HG03457 (cell line): ENCODE results near the gene SUSD4.

Experiments
- ATAC-seq: cut with Tn5 transposase; IDR thresholded peaks from one replicate; pipeline ENCODE4 v1.9.1; 2021; ENCODE audit warnings: moderate number of reproducible peaks; ENCODE audit not compliant: unreplicated experiment

SUSD4 gene

DNA sequence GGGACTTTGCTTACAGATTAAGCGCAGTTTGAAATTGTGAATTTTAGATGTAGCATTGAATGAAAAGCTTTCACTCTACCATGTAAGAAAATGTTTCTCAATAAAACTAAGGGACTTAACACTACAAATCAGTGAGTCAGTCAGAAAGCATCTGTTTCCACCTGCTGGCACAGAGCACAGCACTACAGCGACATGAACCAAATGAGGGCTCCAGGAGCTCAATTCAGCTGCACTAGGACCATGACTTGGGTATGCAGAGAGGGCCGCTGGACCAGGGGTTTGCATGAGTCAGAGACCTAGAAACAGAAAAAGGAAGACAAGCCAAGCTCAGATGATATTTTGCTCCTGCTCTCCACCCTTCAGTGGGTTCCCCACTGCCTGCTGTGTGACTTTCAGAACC, 5.2 kb downstream of the SUSD4 start:
- no peak for ATAC-seq

- no peak for ATAC-seq
Measured at GRCh38 chr1:223355699-223356098, 8.3 kb downstream of the SUSD4 start.

DNA sequence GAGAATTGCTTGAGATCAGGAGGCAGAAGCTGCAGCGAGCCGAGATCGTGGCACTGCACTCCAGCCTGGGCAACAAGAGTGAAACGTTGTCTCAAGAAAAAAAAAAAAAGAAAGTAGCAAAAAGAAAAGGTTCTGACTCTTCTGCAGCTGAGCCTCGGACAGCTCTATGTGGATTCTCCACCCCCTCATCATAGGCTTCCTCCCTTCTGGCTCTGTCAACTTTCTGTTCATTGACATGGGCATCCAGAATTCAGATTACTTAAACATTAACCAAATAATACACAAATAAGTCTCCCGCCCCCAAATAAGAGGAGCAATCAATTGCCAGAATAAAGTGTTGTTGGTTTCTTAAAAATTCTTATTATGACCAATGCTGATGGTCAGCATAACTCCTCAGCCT, 10.0 kb downstream of the SUSD4 start:
- no peak for ATAC-seq

GRCh38 chr1:223352944-223353343, 11.0 kb downstream of the SUSD4 start:
- no peak for ATAC-seq

- no peak for ATAC-seq
Measured at GRCh38 chr1:223350361-223350908, 13.5 kb downstream of the SUSD4 start.

DNA sequence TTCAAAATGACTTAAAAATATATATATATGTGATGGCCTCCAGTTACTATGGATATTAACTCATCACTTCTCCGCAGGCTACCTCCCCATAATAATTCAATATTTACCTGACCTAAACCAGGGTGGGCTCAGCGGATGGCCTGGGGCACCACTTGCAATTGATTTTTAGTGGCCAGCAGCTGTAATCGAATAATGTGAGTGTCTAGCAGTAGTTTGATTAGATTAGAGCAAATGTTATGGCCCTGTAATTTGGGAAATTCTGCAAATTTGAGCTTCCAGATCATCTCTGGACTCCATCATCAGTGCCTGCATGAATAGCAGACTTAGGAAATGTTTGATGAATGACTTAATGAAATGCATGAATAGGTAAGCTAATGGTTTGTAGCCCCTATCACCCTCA, 14.7 kb downstream of the SUSD4 start:
- ATAC-seq, result no peak

DNA sequence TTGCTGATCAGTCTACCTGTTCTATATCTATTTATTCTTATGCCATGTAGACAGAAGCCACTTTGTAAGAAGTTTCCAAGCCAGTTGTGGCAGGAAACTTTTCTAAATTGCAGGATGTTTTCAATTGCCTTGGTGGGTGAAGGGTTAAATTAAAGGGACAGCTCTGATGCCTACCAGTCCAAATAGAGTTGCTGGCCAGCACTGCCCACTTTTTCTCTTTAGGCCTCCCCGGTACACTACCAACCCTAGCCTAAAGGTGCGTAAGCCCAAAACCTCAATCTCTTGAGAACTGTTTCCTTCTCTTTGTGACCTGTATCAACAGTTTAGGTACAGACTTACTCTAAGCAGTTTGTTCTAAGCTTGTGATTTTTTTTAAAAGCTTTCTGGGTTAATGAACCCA, 15.5 kb downstream of the SUSD4 start:
- no peak for ATAC-seq

DNA sequence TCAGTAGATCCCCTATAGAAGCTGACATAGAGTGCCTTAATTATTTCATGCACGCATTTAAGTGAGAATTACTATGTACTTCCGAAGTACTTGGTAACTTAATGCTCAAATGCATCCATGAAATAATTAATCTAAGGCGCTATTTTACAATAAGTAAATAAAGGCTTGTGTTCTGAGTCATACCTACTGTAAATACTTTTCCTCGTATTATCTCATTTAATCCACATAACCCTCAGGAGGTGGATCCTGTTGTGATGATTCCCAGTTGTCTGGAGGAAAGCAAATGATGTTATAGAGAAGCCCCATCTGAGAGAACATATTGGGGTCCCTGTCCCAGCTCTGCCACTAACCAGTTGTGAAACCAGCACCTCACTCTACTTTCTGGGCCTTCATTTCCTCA, 16.4 kb downstream of the SUSD4 start:
- no peak for ATAC-seq

DNA sequence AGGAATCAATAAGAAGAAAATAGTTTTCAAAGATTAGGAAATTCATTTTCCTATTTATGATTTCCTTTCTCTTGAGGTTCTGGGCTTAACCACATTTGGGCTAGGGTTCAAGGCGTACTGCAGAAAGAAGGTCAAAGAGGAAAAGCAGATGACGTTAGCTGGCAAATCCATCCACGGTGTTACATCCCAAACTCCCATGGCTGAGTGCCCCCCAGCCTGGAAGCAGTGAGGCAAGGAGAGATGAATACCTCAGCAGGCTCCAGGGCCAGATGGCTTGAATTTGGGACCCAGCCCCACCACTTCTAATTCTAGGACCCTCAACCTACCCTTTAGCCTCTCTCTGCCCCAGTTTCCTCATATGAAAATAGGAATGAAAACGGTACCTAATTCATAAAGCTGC, 17.7 kb downstream of the SUSD4 start:
- ATAC-seq, result no peak

- ATAC-seq, result no peak
Measured at GRCh38 chr1:223345720-223346119, 18.3 kb downstream of the SUSD4 start.

DNA sequence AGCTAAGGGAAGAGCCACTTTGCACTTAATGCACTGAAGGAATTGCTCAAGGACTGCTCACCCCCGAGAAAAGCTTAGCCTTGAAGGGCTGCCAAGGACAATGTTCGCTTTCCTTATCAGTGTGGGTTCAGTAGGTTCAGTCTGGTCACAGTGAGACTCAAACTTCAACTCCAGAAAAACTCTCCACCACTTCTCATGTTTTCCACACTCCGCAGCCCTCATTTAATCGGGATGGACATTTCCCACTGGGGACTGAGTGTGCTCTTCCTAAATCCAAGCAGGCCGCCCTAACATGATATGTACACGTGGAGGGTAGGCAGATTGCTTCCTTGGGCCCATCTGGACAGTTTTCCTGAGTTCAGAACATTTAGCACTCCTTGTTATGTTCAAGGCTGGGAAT, 19.5 kb downstream of the SUSD4 start:
- no peak for ATAC-seq

DNA sequence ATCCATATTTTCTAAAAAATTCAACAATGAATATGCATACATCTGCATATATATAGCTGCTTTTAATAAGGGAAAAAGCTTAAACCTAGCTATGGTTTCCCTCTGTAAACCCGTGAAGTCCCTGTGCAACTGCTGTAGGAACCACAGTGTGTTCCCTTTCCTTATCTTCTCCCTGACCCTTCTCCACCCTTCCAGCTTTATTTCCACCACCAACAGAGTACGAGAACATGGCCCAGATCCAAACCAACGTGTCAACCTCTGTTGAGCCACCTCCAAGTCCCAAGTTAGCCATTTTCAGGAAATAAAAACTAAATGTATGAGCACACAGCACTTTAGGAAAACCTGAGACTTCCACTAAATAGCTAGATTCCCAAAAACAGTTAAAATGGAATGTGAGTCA, 20.3 kb downstream of the SUSD4 start:
- ATAC-seq, result no peak

GRCh38 chr1:223341121-223341520, 22.9 kb downstream of the SUSD4 start:
- ATAC-seq, result no peak

DNA sequence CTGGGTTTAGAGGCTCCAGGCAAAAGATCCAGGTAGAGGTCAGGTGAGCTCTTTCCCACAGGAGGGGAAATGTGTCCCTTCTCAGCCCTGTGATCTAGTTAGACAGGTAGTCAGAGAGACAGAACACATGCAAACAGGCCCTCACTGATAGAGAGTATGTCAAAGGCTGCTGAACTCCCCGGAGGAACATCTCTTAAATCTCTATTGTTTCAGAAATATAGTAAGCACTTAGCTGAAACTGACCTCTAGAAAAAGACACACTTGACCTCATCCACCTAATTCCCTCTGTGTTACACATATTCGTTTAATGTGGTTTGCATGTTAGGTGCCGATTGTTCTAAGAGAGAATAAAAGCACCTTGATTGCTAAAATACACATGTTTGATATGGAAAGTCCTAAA, 23.3 kb downstream of the SUSD4 start:
- ATAC-seq, result no peak

DNA sequence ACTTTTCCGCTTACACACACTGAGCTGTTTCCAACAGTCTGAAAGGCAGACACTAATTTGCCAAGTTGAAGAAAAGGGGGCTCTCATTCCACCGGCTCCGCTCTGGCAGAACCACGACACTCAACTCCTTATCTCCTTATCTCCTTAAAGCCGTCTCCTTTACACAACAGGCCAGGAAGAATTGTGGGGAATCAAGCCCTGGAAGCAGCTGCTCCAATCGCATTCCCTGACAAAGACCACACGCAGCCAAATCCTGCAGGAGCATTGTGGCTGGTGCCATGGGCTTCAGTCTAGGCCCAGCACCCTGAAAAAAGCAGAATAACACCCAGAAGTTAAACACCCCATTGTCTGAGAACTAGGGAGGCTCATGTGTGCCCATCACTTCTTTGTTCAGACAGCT, 24.1 kb downstream of the SUSD4 start:
- ATAC-seq, result no peak

DNA sequence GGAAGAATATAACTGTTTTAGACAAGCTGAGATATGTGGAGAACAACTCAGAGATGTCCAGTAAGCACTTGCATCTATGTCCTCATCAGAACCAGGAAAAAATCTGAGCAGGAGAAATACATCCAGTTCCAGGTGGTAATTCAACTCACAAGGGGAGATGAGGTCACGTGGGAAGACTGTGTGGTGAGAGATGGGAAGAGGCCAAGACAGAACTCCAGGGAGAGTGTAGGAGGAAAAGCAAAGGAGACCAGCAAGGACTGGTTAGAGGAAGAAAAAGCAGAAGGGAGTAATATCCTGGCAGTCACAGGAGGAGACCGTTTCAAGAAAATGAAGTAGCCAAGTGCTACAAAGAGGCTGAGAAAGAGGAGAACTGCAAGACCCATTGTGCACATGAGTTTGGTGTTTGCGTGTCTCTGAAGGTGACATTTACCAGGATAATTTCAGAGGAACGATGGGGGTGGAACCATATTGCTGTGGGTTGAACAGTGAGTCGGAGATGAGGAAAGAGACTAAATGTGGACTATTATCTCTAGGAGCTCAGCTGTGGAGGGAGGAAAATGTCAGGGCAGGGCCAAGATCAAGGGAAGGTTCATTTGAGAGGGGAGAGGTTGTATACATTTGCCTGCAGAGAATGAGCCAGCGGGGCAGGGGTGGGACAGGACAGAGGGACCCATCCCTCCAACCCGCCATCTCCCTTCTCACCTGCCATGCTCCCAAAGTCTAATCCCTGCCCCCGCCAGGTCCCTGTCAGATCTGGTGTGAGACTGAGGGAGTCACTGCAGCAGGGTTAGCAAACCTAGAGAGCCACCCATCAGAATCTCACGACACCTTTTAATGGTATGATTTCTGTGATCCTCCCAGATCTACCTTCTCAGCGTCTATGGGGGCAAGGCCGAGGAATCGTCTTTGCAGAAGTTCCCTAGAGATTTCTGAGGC, 24.9 kb downstream of the SUSD4 start:
- no peak for ATAC-seq

DNA sequence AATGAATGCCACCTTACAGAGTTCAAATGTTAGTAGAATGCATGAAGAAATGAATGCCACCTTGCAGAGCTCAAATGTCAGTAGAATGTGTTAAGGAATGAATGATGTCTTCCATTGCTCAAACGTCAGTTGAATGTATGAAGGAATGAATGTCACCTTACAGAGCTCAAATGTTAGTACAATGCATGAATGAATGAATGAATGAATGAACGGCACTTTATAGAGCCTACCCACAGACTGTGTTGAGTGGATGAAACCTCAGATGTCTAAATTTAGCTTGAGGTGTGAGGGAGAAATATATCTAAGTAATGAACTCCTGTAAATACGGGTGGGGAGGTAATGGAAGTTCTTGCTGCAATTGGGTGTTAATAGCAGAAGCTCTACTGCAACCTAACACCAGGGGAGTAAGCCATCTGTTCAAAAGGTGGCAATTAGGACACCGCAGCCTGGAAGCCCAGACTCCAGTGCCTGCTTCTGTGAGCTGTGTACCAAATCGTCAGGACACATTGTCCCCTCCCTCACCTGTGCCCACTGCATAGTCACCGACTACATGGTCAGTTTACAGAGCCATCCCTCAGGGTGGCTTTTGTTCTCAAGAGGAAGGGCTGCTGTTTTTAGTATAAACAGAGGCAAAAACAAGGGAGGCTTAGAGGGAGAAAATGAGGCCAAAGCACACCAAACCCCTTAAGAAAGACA, 26.7 kb downstream of the SUSD4 start:
- ATAC-seq, result no peak

DNA sequence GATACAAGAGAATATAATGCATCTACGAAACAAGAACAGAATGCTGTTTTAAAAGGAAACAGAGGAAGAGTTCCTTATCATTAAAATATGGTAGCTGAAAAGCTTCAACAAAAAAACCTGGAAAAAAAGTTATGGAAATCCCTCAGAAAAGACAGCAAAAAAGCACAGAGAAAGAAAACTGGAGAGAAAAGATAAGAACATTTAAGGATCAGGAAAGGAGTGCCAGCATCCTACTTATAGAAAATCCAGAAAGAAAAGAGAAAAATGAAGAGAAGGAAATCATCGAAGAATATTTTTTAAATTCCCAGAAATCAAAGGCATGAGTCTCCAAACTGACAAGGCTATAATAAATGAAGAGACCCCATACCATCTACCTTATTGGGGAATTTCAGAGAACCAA, 29.8 kb downstream of the SUSD4 start:
- no peak for ATAC-seq

DNA sequence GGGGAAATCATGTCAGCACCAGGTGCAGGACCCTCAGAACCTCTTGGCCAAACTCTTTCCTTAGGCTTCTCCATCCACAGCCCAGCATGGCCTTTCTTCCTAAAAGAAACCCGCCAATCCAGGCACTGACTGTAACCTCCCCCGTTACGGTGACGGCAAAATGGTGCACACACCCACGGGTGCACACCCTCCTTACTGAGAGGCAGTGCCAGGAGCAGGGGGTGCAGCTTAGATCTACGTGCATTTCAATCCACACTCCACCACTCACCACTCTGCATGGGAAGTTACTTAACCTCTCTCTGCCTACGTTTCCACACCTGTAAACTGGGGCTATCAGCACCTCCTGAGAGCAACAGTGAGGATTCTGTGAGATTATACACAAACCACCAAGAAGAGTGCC, 31.0 kb downstream of the SUSD4 start:
- no peak for ATAC-seq

GRCh38 chr1:223331929-223332328, 32.0 kb downstream of the SUSD4 start:
- no peak for ATAC-seq

DNA sequence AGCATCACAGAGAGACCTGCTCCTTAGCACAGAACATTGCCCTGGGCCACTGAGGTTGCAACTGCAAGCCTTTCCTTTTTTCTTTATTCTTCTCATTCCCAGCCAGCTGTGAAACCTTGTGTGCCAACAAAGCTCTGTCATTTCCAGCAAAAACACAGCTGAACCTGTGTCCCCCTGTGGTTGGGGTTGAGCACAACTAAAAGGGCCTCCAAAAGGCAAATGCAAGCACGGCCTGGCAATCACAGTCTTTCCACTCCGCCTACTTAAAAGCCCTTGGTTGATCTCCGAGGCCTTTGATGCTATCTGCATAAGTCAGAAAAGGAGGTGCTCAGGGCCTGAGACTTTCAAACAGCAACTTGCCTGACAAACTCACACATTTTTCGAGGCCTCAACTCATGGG, 32.7 kb downstream of the SUSD4 start:
- no peak for ATAC-seq

DNA sequence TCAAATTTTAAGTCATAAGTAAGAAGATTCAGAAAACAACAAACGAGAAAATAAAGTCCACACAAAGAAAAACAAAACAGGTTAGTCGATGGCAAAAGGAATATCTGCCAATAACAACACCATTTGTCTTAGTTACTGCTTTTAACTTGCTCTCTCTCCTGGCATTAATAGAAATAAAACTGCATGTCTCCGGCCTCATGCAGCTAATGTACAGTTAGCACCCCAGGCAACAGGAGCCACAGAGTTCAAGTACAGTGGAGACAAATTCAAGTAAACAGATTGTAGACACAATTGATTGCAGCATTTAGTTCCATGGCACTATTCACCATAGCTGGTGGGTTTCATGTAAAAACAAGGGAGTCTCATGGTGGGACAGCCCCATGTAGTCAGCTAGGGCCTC, 33.5 kb downstream of the SUSD4 start:
- no peak for ATAC-seq
